RCC 7860 (cell line): ENCODE data around the gene C20orf204.
A peak's percentile ranks its signal among the peaks of the same experiment; 100 is the strongest.

Experiments used
- DNase-seq: peaks from one replicate; pipeline ENCODE4 v3.0.0-alpha.2; 2015; ENCODE audit warnings: low spot score
- FAIRE-seq: peaks from 2 replicates; lab custom pipeline; 2012; peaks lifted over from hg19 to GRCh38; lab: Jason Lieb, UNC

The C20orf204 gene

DNA sequence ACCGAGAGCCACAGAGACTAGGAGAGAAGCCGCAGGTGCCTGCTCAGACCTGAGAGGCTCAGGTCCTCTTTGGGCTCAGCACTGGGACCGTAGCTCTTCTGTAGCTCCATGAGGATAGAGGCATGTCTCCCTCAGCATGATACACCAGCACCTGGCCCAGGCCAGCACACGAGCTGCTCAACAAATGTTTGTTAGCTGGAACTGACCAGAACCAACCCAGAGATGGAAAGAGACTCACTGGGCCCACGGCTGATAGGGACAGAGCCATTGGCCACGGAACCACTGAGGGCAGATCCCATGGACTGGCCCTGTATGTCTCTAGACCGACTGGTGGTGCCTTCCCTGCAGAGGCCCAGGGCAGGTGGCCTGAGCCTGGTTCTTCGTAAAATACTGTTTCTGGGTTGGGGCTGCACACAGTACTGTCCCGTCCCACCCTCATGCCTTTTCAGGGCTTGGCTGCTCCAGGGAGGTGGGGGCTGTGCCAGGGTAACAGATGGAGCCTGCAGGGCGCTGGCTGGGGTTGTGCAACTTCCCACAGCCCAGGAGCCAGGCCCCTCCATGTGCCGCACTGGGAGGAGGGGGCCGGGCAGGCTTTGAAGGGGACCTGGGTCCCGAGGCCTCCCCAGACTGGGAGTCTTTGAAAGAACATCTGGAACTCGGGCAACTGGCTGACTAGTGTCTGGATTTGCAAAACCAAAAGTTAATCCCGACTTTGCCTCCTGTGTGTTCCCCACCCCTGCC is 5.2 kb downstream of the C20orf204 start:
- FAIRE-seq (no peak), DNase-seq (no peak)

DNA sequence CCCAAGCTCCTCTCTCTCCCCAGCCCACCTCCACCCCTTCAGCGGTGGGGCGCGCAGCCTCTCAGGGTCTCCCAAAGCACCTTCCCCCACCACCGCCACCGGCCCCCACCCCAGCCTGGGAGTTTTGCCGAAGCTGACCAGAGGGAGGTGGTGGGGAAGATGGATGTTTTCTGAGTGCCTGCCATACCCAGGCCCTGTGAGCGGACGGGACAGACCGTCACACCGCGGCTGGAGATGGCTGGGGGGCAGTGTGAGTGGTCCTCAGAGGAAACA is 5.7 kb downstream of the C20orf204 start:
- no peak for DNase-seq
- no peak for FAIRE-seq

DNA sequence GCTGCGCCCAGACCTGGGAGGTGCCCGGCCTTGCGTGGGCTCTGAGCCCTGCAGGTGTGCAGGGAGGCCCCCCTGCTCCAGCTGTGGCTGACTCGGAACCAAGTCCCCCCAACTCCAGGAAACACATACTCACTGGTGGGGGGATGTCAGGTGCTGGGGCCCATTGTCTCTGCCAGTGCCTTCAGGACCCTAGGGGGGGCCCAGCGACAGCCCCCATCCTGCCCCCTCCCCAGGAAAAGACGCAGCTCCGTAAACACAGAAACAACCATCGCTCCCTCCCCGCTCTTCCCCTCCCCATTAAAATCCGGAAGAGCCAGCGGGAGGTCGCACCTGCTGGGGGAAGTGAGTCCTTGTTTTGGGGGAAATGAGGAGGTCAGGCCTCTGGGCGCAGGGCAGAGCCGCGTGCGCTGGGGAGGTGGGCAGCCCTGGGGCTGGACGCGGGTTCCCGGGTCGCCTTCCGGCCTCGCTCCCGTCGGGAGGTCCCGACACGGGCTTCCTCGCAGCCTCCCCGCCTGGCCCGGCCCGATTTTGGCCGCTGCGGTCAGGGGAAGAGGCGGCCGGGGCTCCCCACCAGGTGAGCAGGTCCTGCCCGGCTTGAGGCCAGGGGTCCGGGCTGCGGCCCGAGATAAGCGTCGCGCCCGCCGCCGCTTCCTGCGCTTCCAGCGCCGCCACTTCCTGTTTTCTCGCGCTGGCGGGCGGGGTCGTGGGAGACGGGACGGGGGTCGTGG is 6.2 kb downstream of the C20orf204 start:
- DNase-seq (no peak), FAIRE-seq (no peak)

DNA sequence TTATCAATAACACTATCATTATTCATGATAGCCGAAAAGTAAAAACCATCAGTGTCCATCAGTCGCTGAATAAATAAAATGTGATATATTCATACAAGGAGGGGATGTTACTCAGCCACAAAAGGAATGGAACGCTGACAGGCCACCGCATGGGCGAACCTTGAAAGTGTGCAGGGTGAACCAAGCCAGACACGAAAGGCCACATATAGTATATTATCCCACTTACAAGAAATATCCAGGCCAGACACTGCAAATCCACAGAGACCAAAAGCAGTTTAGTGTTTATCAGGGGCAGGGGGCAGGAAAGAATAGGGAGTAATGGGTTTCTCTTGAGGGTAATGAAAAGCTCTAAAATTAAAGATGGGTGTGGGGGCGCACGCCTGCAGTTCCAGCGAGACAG is 7.8 kb downstream of the C20orf204 start:
- FAIRE-seq (no peak), DNase-seq (no peak)

DNA sequence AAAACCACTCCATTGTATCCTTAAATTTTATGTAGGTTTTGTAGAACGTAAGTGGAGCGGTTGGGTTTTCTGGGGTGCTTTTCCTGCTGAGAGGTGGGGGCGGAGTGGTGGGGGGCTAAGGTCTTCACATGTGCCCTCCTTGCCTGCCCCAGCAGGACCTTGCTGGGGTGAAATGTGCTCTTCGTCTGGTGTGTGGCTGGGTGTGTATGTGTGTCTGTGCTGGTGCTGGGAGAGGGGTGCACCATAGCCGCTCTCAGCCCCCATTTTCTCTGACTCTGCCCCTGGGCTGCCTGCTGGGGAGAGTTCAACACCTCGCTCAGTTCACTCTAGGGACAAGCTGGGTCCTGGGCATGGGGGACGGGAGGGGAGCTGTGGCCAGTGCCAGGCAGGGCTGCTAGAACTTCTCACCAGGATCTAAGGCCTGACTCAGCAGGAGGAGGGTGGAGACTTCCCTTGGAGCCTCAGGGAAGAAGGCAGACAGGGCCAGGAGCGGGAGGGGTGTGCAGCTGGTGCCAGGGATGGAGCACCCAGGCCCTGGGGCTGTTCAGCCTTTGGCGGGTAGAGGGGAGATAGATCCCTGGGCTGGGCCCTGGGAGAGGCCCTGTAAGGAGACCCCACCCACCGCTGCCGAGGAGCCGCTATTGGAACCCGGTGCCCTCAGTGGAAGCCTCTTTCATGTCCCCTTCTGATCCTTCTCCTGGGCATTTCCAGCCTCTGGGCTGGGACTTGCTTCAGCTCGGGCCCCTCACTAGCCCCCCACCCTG is 8.7 kb downstream of the C20orf204 start:
- peak; percentile 51 for DNase-seq
- no peak for FAIRE-seq

DNA sequence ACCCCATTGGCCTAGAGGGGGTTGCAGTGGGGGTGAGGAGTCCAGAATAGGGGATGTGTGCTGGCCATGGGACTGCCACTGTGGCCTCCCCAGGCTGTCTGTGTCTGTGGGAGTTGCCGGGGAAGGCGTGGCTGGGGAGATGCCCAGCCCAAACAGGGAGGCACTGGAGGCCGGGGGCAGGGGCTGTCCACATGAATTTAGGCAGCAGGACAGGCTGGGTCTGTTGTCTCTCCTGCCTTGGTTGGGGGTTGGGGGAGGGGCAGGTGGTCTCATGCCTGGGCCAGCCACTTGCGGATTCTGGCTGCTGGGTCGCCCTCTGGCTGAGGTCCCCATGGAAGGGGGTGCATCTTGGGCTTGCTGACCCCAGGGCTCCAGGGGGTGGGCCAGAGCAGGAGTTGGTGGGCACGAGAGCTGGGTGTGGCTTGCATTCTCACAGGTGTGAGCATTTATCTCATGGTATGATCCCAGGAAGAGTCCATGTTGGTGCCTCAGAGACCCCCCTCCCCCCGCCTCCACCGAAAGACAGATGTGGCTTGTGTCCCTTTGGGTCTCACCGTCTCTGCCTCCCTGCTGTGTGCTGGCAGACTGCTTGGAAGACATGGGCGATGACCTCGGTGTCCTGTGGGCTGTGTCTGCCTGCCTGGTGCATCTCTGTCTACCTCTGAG is 9.5 kb downstream of the C20orf204 start:
- DNase-seq (no peak), FAIRE-seq (no peak)

DNA sequence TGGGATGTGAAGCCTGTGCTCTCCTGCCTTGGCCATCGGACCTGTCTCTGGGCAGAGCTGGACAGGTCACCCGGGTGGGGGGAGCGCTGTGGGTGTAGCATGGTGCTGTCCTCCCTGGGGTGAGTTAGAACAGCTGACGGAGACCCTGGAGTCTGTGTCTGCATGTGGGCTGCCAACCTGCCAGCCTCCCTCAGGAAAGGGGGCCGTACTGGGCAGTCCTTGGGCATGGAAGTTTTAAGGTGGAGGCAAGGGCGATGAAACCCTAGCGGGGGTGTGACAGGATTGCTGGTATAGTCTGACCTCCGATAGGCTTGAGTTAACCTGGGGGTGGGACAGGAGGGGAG is 11.0 kb downstream of the C20orf204 start:
- no peak for FAIRE-seq
- DNase-seq, result no peak

DNA sequence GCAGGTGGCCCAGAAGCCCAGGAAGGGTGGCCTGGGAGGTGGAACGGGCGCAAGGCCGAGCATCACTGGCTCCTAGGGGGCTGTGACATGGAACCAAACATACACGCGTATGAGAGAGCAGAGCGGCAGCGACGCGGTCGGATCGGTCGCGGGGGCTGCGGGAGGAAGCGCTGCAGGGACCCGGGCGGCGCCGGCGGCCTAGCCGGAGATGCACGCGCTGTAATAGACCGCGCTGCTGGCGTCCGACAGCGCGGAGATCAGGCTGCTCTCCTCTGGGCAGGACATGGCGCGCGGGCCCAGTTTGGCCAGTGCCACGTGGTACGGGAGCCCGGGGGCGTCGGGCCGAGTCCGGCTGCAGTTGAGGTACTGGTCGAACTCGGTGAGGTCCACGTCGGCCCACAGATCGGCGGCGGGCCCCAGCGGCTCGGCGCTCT is 12.0 kb downstream of the C20orf204 start:
- no peak for FAIRE-seq

DNA sequence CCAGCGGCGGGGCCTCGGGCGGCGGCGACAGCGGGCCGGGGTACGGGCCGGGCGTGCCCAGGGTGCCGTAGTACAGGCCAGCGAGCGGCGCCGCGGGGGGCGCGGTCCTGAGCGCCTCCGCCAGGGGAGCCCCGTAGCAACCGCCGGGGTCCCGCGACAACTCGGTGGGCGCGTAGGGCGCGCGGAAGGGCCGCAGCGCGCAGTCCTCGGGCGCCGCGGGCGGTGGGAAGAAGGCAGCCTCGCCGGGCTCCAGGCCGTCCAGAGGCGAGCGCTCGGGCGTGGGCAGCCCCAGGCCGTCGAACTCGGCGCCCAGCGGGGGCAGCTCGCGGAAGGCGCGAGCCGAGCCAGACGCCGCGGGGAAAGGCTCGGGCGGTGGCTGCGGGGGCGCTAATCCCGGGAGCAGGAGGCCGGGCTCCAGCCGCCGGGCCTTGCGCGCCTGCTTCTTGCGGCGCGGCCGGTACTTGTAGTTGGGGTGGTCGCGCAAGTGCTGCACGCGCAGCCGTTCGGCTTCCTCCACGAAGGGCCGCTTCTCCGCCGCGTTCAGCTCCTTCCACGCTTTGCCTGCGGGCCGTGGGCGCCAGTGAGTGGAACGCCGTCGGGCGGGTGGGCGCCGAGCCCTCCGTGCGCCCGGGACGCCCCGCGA is 12.5 kb downstream of the C20orf204 start:
- FAIRE-seq (no peak), DNase-seq (no peak)

More for the DNA sequence above, 12.0 kb downstream of the C20orf204 start:
- DNase-seq, result no peak

DNA sequence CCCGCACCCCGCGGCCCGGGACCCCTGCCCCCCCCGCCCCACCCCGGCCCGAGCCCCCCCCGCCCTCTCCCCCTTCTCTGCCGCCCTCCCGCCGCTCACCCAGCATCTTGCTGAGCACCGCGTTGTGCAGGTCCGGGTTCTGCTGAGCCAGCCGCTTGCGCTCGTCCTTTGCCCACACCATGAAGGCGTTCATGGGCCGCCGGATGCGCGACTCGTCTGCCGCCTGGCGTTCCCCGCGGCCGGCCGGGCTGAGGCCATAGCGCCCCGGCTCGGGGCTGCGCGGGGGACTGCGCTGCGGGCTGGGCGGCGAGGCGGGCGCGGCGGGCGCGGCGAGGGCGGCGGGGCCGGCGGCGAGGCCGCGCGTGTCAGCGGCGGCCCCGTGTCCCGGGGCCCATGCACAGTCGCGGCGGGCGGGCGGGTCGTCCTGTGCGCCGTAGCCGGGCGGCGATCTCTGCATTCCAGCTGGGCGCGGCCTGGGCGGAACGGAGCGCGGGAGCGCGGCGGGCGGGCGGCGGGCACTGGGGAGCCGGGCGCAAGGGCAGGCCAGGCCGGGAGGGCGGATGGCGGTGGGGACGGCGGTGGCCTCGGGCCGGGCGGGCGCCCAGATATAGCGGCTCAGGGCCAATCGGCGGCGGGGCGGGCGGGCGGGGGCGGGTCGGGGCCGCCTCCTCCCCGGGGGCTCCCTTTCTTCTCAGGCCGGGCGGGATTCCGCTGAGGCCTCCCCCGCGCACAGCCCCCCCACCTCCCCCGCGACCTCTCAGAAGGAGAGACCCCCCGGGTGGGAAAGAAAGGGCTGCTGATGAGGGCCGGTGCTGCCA is 13.3 kb downstream of the C20orf204 start, which contains the start of gene SOX18:
Gene SOX18, minus strand, starts transcription at position 580 of the 818 bp plus-strand sequence. Its CDS starts 123 bp downstream, at position 457.
- no peak for DNase-seq
- no peak for FAIRE-seq

DNA sequence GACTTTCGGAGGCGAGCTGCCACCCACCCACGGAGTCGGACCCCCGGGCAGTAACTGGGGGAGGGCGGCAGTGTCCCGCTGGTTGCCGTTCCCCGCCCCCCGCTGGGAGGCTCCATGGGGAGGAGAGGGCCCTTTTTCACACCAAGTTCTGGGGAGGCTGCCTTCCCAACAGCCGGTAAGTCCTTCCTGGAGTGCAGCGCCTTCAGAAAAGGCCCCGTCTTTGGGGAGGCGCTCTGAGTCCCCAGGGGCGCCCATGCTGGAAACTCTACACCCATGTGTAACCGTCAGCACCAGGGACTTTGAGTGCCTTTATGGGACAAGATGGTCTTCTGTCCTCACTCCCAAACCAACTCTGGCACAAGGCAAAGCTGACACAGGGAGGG is 13.9 kb downstream of the C20orf204 start:
- no peak for FAIRE-seq
- no peak for DNase-seq

DNA sequence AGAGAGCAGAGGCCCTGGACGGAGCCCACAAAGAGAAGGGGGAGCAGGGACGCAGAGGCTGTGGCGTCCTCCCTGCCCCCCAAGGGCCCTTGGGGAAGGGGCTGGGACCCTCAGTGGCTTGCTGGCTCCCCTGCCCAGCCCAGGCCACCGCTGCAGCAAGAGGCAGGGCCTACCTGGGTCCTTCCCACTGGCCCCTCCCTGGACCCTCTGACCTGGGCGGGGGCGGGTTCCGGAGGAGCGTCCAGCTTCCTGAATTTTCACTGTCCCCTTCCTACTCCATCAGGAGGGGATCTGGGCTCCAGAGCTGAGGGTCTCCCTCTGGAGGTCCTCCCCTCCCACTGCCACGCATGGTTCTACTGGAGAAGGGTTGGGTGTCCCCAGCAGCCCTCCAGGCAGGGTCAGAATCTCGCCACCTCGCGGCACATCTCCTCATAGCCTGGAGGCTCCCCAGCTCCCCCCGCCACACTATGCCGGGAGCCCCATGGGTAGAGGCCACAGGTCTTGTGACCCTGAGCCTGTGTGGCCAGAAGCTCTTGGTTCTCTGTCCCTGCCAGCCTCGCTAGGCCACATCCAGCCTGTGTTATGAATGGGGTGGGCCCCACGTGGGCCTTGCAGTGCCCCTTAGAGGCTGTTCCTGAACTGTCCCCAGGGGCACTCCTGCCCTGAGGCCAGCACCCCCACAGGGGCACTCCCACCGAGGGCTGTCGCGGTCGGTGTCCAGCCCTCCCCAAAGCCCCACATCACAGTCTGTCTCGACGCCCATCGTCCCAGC is 14.5 kb downstream of the C20orf204 start:
- FAIRE-seq (no peak), DNase-seq (no peak)

DNA sequence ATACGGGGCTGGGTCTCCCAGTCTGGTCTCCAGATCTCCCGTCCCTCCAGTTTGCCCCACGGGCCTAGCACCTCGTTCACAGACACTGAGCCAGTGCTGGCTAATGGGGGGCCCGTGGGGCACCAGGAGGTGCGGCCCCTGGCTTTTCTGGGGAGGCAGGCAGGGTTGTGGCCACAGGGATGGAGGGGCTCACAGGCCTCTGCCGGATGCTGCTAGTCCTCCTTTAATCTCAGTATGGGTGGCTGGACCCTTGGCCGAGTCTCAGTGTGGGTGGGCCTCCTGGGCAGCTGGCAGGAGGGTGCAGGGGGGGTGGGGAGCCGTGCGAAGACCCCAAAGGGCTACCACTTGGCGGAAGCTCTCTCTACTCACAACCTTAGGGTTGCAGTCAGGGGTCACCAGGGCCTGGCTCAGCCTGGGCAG is 15.1 kb downstream of the C20orf204 start:
- no peak for DNase-seq
- no peak for FAIRE-seq

DNA sequence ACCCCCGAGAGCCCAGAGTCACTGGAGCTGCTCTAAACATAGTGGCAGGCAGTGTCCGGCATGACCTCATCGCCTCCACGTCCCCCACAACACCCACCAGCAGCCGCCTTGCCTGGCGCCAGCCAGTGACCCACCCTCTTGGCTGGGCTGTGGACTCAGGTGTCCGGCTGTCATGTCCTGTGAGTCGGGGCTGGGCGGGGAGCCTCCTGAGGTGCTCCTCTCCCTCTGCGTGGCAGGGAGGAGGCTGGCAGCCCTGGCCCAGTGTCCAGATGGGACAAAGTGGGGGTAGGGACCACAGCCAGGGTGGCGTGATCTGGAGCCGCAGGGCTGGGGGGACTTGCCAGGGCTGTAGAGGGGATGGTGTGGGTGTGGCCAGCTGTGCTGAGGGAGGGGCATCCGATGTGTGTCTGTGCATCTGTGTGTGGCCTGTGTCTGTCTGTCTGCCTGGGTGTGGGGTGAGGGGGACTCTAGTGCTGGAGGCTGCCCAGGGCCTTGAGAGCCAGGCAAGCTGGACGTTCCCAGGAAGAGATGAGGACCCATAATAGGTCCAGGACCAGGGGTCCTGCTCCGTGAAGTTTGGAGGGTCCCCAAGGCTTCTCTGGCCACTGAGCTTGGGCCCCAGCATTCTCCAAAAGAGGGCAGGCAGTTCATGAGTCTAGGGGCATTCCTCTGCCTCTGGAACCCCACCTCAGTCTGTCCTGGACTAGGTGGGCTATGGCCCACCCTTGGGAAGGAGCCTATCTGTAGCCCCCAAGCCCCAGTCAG is 15.8 kb downstream of the C20orf204 start:
- DNase-seq (no peak), FAIRE-seq (no peak)

DNA sequence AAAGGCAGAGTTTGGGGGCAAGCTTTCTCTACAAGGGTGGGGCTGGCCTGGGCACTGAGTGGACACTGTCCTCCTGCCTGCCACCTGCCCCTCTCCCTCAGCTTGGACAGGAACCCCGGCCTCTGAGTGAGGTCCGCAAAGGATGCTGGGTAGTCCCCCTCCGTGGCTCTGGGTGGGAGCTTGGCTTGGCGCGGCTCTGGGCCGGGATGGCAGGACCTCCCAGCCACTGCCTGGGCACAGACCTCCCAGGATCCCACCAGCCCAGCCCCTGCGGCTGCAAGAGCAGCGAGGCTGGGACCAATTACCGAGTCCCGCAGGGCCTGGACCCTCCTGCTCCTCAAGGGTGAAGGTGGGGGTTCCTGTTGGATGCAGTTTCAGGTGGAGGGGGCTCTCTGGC is 16.3 kb downstream of the C20orf204 start:
- FAIRE-seq (no peak), DNase-seq (no peak)

DNA sequence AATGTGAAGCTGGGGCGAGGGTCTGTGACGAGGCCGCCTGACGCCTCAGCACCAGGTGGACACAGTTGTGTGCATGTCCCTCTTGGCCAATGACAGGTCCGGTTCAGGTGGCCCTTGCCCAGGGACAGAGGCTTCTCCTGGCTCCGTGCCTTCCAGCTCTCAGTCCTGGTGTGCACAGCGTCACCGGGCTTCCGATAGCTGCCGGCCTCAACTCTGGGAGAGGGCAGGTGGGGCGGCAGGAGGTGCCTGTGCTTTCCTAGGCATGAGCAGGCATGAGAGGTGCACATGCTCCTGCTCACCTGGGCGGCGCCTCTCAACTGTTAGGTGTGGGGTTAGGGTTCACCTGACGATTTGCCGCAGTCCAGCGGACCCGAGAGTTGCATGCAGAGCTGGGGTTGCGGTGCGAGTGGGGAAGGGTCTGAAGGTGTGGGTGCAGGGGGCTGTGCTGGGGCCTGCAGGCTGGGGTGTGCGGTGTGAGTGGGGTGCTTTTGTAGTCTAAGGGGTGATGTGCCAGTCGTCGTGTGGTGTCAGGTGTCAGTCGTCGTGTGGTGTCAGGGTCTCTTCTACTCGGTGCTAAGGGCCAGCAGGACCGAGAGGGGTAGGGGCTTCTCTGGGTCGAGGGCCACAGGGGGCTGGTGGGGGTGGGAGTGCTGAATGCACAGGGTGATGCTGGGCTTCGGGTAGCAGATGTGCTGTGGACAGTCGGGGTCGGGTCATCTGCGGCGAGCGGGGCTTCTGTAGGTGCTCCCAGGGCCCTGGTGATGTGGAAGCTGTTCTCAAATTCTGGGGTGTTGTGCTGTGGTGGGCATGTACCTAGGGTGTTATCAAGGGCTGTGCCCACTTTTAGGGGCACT is 17.2 kb downstream of the C20orf204 start:
- FAIRE-seq (no peak), DNase-seq (no peak)

DNA sequence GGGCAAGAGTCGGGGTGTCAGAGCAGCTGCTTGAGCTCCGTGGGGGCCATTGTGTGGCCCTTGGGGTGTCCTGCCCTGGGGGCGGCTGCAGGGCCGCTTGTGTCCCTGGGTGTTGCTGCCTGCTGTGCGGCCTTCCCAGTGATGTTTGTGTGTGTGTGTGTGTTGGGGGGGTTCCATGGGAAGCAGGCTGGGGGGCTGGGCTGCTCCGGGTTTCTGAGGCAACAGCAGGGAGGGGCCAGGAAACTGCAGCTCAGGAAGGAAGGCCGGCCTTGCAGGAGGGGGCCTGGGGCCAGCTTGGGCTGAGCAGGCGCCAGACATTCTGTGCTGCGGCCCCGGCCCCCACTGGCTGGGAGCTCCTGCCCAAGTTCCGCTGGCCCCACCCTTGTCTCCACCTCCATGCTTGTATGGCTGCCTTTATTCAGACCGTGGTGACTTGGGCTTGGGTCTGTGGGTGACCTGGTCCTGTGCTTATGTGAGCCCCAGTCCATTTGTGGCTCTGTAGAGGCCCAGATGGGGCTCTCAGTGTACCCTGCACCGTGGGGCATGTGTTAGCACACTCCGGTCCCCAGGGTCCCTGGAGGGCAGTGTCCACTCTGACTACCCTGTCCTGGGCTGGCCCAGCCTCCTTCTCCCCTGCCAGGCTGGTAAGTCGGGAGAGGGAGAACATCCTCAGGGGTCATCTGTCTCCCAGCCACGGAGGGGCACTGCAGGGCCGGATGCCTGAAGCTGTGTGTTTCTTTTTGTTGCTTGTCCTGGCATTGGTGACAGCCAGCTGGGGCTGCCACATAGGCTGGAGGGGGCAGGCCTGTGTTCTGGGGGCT is 18.1 kb downstream of the C20orf204 start:
- FAIRE-seq, result no peak
- DNase-seq, result peak; percentile 41
